ENCODE results near the gene KMO. TPM values are rescaled to one million over a fixed set of nuclear protein-coding genes. Genes with fewer than 3 reads are reported as not detected.

KMO gene
- total and polyA plus RNA-seq, 2 experiments from 2014 or later, result 0.05 TPM; not detected in 1

- Histone ChIP-seq H3K27me3 (ENCODE audit: insufficient read depth) (no peaks in the 10 kb centered on the region), H3K4me2 (no peak overlapping the region), H3K4me3 (no peak overlapping the region), H3F3A (replicated peaks; ENCODE audit: low read depth) (no peaks in the 10 kb centered on the region), H3K4me1 (ENCODE audit: insufficient read depth) (no peaks in the 10 kb centered on the region), H4K20me1 (replicated peaks; ENCODE audit: insufficient read depth) (no peaks in the 10 kb centered on the region), H3K27ac (ENCODE audit: low read depth) (no peak overlapping the region), H2AFZ (no peak overlapping the region), H3K36me3 (ENCODE audit: insufficient read depth) (no peaks in the 10 kb centered on the region), H3K79me2 (replicated peaks; ENCODE audit: insufficient read depth) (no peaks in the 10 kb centered on the region), H3K9me2 (ENCODE audit: insufficient read depth) (no peaks in the 10 kb centered on the region)
- H3K4me3 Mint-ChIP-seq, result no peak overlapping the region
- no peaks in the 10 kb centered on the region for H3K27me3 Mint-ChIP-seq (ENCODE audit: insufficient read depth, low read depth, poor library complexity)
- no peak for ATAC-seq
- H3K9me3 Mint-ChIP-seq, result peaks cover 11% of the 10 kb centered on the region; the same call in 2 of the 3 replicates
- no peak overlapping the region for H3K27ac Mint-ChIP-seq
- TF ChIP-seq REST (IDR thresholded peaks at IDR 0.05; ENCODE audit: unreplicated experiment) (no peak), ZNF331 (CRISPR knock-in tag; IDR thresholded peaks at IDR 0.05; ENCODE audit: low read depth) (no peak), ZNF462 (CRISPR knock-in tag; IDR thresholded peaks at IDR 0.05) (no peak), EZH2 (IDR thresholded peaks at IDR 0.05; ENCODE audit: low read depth, unreplicated experiment) (no peak), ZNF114 (CRISPR knock-in tag; IDR thresholded peaks at IDR 0.05) (no peak), POLR2AphosphoS5 (IDR thresholded peaks at IDR 0.05; ENCODE audit: low read depth) (no peak), CTCF (conservative IDR thresholded peaks at IDR 0.05; ENCODE audit: low read depth in 2 of 2) (no peak), NANOG (IDR thresholded peaks at IDR 0.05; ENCODE audit: borderline replicate concordance) (no peak), ETS1 (IDR thresholded peaks at IDR 0.05) (no peak), STAT1 (IDR thresholded peaks at IDR 0.05; ENCODE audit: unreplicated experiment) (no peak), EZH2phosphoT487 (IDR thresholded peaks at IDR 0.05; ENCODE audit: unreplicated experiment) (no peak), CREB1 (CRISPR knock-in tag; IDR thresholded peaks at IDR 0.05; ENCODE audit: low read depth) (no peak), JUNB (IDR thresholded peaks at IDR 0.05; ENCODE audit: unreplicated experiment) (no peak)
- H3K36me3 Mint-ChIP-seq (ENCODE audit: low read depth), result no peaks in the 10 kb centered on the region
- no peaks in the 10 kb centered on the region for H3K4me1 Mint-ChIP-seq
- no peak for DNase-seq (ENCODE audit: low spot score)
Observed at GRCh38 chr1:241574154-241574553, 42.0 kb downstream of the KMO start.

Measured in GM23338 (cell line).